ENCODE data around the gene MCM10. TPM values are rescaled to one million over a fixed set of nuclear protein-coding genes. Genes with fewer than 3 reads are reported as not detected.

The MCM10 gene
- total and polyA plus RNA-seq, 10 of the 15 experiments (the other 5 are each of a cell fraction or from before 2014, with no cell fraction given) = 5.8 to 35.1 (median 23.7) TPM

GRCh38 chr10:13184730-13185514 is 23.6 kb downstream of the MCM10 start (continued):
- TF ChIP-seq REST (IDR thresholded peaks at IDR 0.05; ENCODE audit: low read depth, low read length) (no peak), NR2F1 (conservative IDR thresholded peaks at IDR 0.05) (no peak), NBN (IDR thresholded peaks at IDR 0.05) (no peak), CREB1 (IDR thresholded peaks at IDR 0.05; ENCODE audit: low read depth) (no peak), NFYA (IDR thresholded peaks at IDR 0.05; ENCODE audit: borderline replicate concordance, low read depth, low read length) (no peak), SIN3A (IDR thresholded peaks at IDR 0.05; ENCODE audit: low read depth, low read length) (no peak), PBX3 (IDR thresholded peaks at IDR 0.05; ENCODE audit: insufficient replicate concordance, low read depth, low read length) (no peak), CBX3 (IDR thresholded peaks at IDR 0.05; ENCODE audit: borderline replicate concordance, low read depth) (no peak), MAX (IDR thresholded peaks at IDR 0.05; ENCODE audit: low read depth, low read length) (no peak), ZNF274 (IDR thresholded peaks at IDR 0.05; ENCODE audit: insufficient read depth, insufficient read length) (no peak)

Data from GM12878 (cell line).